HG02852 (cell line): Measurements from ENCODE around the gene PRR22.
A peak's percentile ranks its signal among the peaks of the same experiment; 100 is the strongest.

Source experiments
- ATAC-seq: cut with Tn5 transposase; IDR thresholded peaks from one replicate; pipeline ENCODE4 v1.9.1; 2021; ENCODE audit warnings: mild to moderate bottlenecking, moderate library complexity; ENCODE audit not compliant: unreplicated experiment

PRR22 gene

GRCh38 chr19:5784581-5785147, at the start of gene PRR22:
Gene PRR22, minus strand, starts transcription at chr19:5784746. Its CDS starts 86 bp downstream, at chr19:5784660.
- no peak for ATAC-seq

DNA sequence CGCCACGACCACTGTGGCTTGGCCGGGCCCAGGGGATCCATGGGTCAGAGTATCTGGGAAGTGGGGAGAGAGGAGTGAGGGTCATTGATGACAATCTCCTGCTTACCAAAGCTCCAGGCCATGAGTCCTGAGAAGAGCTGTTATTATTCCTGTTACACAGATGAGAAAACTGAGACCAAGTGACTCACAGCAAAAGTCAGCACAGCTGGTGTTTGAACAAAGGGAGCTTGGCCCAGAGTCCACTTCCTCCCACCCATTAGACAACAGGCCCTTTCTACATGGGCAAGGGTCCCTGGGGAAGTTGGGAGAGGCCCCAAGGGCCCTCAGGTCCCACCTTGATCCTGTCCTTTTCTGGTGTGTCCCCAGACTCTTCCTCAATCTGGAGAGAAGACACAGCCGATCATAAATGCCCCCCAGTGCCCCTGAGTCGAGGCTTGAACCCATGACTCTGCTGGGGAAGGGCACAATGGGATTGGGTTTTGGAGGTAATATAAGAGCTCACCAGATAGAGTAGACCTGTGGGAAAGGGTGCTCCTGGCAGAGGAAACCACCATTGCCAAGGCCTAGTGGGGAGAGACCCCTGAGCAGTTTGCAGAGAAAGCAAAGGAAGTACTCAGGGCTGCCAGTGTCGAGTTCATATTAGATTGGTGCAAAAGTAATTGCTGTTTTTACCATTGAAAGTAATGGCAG, 48.1 kb upstream of the PRR22 start:
- ATAC-seq, result no peak

DNA sequence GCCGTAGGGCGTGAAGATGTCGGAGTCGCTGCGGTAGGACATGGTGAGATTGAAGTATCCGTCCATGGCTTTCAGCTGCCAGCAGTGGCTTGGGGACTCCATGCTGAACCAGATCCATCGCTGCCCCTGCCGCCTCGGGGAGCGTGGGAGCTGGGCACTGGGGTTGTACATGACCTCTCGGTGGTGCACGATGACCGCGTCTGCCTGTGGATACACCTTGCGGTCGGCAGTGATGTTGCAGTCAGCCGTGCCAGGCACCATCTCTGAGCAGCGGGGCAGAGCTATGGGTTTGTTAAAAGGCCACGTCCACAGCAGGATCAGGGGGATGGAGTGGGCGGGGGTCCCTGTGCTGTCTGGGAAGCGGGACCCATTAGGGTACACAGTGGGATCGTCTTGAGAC, 47.5 kb upstream of the PRR22 start:
- ATAC-seq, result no peak

- no peak for ATAC-seq
Observed at GRCh38 chr19:5831159-5831558, 46.6 kb upstream of the PRR22 start.

DNA sequence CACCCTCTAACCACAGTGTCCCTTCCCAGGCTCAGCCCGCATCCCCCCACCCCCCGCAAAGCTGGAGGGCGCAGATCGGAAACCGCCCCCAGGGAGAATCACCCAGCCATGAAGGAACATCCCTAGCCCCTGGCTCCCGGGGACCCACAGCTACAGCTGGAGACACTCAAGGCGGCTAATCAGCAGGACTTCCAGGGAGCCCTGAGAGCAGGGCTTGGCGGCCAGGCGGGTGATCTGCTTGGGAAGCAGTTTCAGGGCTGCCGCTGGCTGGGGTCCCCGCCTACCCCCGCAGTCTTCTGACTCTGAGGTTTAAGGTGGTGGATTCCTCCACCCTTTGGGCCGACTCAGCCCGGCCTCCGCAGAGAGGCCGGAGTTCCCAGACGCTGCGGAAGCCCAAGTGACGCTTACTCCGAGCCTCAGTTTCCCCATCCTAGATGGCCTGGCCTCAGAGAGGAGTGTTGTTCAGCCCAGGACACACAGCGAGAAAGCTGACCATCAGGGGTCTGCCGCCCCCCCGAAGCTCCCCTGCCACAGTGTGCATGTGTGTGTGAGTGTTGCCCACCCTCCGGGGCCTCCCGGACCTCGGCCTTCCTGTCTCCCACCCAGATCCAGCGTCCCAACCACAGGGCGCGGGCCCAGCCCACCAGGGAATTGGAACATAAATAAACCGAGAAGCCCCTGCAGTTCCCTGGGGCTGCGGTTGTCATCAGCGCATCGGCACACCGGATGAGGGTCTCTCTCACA, 45.2 kb upstream of the PRR22 start:
- ATAC-seq, result no peak

GRCh38 chr19:5828661-5829566, 44.4 kb upstream of the PRR22 start:
- no peak for ATAC-seq

DNA sequence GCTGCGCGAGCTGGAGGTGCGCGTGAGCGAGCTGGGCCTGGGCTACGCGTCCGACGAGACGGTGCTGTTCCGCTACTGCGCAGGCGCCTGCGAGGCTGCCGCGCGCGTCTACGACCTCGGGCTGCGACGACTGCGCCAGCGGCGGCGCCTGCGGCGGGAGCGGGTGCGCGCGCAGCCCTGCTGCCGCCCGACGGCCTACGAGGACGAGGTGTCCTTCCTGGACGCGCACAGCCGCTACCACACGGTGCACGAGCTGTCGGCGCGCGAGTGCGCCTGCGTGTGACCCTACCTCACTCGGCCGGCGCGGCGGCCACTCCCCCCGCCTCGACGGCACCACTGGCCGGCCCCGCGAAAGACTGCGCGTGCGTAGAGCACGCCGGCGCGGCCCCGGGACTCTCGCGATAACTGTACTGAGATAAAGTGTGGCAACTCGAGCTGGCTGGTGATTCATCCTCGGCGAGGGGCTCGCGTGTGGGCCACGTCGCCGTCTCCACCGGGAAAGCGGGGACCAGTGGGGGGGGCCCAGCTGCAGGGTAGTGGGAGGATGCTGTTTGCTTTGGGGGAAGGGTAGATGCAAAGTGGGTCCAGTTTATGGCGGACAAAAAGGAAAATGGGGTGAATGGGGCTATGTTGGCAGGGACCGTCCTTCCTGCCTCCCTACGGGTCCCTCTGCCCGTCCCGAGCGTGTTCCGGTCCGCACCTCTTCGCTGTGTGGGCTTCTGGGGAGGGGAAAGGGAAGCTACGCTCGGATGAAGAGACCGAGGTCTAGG, 43.5 kb upstream of the PRR22 start:
- peak; percentile 58 for ATAC-seq

- ATAC-seq, result no peak
Observed at GRCh38 chr19:5827342-5827890, 42.9 kb upstream of the PRR22 start.

- no peak for ATAC-seq
Observed at GRCh38 chr19:5826531-5827341, 42.2 kb upstream of the PRR22 start.

- no peak for ATAC-seq
Observed at GRCh38 chr19:5825178-5825577, 40.6 kb upstream of the PRR22 start.

DNA sequence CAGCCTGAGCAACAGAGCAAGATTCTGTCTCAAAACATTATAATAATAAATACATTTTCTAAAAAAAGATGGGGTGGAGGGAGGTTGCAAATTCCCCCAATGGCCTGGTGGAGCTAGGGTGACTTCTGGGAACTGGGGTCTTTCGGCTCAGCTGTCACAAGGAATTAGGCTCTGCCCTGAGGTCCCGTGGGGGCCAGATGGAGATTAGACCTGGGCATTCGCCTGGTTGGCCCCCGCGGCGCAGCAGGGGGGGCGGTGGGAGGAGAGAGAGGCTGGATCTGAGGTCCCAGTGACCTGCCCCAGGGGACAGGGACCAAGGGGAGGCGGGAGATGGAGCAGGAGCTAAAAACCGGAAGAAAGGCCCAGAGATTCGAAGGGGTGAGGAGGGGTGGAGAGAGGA, 40.2 kb upstream of the PRR22 start:
- no peak for ATAC-seq

DNA sequence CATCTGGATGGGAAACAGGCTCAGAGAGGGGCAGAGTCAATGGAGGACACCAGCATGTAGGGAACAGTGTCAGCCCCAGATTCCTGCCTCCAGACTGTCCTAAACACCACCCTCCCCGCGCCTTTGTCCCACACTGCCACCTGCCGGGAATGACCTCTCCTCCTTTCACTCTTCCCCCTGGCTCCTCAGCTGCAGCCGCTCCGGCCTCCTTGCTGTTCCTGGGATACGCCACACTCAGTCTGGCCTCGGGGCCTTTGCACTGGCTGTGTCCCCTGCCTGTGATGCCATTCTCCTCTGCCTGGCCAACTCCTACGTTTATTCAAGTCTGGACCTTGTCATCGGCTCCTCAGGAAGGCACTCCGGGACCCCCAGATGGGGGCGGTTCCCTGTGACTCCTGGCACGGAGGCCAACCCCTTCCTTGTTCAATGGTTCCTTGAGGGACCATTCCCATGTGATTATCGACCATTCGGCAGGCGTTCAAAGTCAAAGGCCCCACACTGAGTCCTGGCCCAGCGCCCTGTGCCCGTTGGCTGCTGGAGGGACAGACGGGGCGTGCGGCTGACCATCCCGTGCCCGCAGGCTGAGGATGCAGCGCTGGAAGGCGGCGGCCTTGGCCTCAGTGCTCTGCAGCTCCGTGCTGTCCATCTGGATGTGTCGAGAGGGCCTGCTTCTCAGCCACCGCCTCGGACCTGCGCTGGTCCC, 39.2 kb upstream of the PRR22 start:
- no peak for ATAC-seq

- no peak for ATAC-seq
Observed at GRCh38 chr19:5822181-5822844, 37.8 kb upstream of the PRR22 start.

DNA sequence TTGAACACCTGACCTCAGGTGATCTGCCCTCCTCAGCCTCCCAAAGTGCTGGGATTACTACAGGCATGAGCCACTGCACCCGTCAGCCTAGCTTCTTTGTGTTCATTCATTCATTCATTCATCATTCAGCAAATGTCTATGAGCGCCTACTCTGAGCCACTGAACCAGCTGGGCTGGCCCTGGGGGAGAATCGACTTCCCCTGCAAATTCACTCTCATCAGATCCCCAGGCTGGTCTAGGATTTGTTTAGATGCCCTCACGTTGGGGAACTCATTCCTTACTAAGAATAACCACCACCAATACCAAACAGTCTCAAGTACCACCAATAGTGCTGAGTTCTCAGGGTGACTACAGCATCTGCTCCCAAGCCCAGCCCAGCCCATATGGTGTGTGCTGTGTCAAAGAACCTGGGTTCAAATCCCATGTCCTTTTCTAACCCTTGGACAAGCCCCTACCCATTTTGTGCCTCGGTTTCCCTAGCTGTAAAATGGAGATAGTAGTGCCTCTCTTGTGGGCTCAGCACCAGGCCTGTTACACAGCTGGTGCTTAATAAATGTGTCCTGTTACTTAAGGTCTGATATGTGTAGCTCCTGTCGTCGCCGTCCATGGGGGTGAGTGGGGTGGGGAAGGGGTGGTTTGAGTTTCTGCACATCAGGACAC, 37.1 kb upstream of the PRR22 start:
- no peak for ATAC-seq

GRCh38 chr19:5820785-5821184, 36.2 kb upstream of the PRR22 start:
- no peak for ATAC-seq

DNA sequence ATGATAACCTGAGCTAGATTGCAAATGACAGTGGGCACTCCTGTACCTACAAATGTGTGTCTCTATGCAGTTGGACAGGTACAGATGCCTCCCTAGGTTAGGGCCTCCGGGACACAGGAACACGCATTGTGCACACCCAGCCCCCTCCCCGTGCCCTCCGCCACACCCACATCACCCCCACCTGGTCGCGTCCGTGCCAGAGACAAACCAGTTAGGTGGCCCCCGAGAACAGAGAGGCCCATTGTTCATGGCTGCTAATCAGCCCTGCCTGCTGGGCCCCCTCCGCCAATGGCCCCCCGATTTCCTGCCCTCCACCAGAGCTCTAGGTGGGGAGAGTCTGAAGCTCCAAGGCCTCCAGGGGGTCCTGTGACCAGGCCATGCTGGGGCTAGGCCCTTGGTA, 34.0 kb upstream of the PRR22 start:
- ATAC-seq, result no peak

DNA sequence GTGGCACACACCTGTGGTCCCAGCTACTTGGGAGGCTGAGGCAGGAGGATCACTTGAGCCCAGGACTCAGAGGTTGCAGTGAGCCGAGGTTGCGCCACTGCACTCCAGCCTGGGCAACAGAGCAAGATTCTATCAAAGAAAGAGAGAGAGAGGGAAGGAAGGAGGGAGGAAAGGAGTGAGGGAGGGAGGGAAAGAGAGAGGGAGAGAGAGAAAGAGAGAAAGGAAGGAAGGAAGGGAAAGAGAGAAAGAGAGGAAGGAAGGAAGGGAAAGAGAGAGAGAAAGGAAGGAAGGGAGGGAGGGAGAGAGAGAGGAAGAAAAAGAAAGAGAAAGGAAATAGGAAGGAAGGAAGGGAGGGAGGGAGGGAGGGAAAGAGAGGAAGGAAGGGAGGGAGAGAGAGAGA, 32.7 kb upstream of the PRR22 start:
- no peak for ATAC-seq

GRCh38 chr19:5814852-5815246, 30.3 kb upstream of the PRR22 start:
- ATAC-seq, result no peak
